Dendritic cell treated with granulocyte-macrophage colony-stimulating factor and Interleukin-4, amounts not matched to agents 40 ng/mL and 50 ng/mL, for 4 days (primary cell): ENCODE measurements around the gene GPATCH2.

Experiments
- H3K27ac Mint-ChIP-seq: one replicate; pipeline ENCODE4 v1.8.0; 2022; ENCODE audit warnings: mild to moderate bottlenecking, mixed read lengths
- H3K27me3 Mint-ChIP-seq: one replicate; pipeline ENCODE4 v1.8.0; 2022; ENCODE audit warnings: mild to moderate bottlenecking, mixed read lengths
- H3K36me3 Mint-ChIP-seq: one replicate; pipeline ENCODE4 v1.8.0; 2022; ENCODE audit warnings: low read depth, mixed read lengths
- H3K4me1 Mint-ChIP-seq: one replicate; pipeline ENCODE4 v1.8.0; 2022; ENCODE audit warnings: low read depth, mixed read lengths
- H3K4me3 Mint-ChIP-seq: one replicate; pipeline ENCODE4 v1.8.0; 2022; ENCODE audit warnings: mild to moderate bottlenecking, moderate library complexity, mixed read lengths
- H3K9me3 Mint-ChIP-seq: one replicate; pipeline ENCODE4 v1.8.0; 2022; ENCODE audit warnings: mixed read lengths
- intact Hi-C: fragments of 100-400 bp; cut with micrococcal nuclease; formaldehyde crosslinking; loops from one replicate; pipeline ENCODE4 v1.15.0; 2022

Gene GPATCH2

GRCh38 chr1:217379336-217379735 is 251.6 kb downstream of the GPATCH2 start:
- no peaks in the 10 kb centered on the region for H3K27me3 Mint-ChIP-seq
- no peak overlapping the region for H3K4me3 Mint-ChIP-seq
- intact Hi-C loops: no loop called here
- no peaks in the 10 kb centered on the region for H3K4me1 Mint-ChIP-seq
- H3K36me3 Mint-ChIP-seq: no peaks in the 10 kb centered on the region
- H3K9me3 Mint-ChIP-seq: peaks cover 37% of the 10 kb centered on the region
- no peak overlapping the region for H3K27ac Mint-ChIP-seq
